CD4-positive, alpha-beta T cell treated with Interleukin-2 at 100 ng/mL for 4 hours (primary cell): ENCODE measurements around the gene BCAN.
A peak's percentile ranks its signal among the peaks of the same experiment; 100 is the strongest.

Source experiments
- DNase-seq: peaks from one replicate; pipeline ENCODE4 v3.0.0-alpha.2; 2020; ENCODE audit warnings: low spot score

Gene BCAN

DNA sequence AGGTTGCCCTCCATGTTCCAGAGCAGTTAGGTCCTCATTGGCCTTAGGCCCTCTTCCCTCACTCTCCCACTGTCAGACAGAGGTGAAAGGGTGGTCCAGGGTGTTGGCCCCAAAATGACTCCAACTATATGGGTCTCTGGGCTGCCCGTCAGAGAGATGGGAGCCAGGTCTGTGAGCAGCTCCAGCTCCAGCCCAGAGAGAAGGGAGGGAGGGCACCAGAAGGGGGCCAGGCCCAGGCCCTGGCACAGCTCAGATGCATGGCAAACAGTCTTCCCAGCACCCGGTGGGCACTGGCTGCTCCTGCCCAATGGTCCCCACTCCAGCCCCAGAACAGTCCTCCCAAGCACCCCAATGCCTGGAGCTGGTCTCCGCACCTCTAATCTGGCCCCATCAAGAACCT, 2.2 kb downstream of the BCAN start:
- DNase-seq: no peak

GRCh38 chr1:156644640-156645039, 2.7 kb downstream of the BCAN start:
- no peak for DNase-seq

DNA sequence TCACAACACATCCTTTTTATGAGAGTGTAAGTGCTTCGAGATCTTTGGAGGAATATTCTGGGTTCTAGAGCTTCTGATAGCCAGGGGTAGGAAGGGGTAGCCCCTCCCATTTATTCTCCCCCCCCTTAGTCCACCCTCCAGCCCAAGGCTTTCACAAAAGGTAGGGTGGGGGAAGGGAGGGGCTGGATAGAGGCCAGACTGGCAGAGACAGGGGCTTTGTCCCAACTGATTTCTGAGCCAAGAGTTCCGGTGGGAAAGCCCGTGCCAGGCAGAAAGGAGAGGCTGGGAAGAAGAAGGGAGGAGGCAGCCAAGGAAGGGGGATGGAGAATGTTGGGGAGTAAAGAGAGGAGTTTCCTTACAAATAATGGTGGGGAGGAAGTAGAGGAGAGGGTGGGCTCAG, 3.1 kb downstream of the BCAN start:
- no peak for DNase-seq

GRCh38 chr1:156645666-156646065, 3.7 kb downstream of the BCAN start:
- no peak for DNase-seq

DNA sequence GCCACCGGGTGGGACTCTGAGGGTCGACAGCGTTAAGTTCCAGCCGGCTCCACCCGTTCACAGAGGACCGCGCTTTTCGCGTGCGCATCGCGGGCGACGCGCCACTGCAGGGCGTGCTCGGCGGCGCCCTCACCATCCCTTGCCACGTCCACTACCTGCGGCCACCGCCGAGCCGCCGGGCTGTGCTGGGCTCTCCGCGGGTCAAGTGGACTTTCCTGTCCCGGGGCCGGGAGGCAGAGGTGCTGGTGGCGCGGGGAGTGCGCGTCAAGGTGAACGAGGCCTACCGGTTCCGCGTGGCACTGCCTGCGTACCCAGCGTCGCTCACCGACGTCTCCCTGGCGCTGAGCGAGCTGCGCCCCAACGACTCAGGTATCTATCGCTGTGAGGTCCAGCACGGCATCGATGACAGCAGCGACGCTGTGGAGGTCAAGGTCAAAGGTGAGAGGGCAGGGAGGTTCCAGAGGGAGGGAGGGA, 4.9 kb downstream of the BCAN start:
- DNase-seq: no peak

DNA sequence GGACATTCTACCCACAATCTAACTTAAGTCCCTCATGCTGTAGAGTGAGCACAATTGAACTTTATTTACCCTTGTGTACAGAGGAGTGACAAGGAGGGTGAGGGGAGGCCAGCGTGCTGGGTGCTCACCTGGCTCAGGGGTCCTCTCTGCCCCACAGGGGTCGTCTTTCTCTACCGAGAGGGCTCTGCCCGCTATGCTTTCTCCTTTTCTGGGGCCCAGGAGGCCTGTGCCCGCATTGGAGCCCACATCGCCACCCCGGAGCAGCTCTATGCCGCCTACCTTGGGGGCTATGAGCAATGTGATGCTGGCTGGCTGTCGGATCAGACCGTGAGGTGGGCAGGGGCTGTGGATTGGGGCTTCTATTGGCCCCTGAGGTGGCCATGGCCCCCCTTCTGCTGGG, 5.4 kb downstream of the BCAN start:
- no peak for DNase-seq

GRCh38 chr1:156648496-156648895, 6.6 kb downstream of the BCAN start:
- DNase-seq: no peak

DNA sequence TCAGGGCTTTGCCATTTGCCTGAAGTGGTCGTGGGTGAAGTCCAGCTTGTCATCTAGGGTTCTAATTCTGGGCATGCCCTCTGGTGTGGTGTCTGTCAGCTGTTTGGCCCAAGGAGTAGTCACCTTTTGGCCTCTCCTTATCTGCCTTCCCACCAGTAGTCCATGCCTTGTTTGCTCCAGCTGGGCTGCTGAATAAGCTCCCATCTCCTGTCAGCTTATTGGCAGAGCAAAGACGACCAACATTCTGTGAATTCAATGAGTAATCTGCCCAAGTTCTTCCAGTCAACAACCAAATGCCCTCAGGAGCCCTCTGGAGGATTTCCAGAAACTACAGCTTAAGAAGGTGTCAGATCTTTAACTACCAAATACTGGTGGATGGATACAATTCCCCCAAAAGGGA, 7.0 kb downstream of the BCAN start:
- DNase-seq: no peak

- no peak for DNase-seq
Observed at GRCh38 chr1:156652131-156652991, 10.4 kb downstream of the BCAN start.

DNA sequence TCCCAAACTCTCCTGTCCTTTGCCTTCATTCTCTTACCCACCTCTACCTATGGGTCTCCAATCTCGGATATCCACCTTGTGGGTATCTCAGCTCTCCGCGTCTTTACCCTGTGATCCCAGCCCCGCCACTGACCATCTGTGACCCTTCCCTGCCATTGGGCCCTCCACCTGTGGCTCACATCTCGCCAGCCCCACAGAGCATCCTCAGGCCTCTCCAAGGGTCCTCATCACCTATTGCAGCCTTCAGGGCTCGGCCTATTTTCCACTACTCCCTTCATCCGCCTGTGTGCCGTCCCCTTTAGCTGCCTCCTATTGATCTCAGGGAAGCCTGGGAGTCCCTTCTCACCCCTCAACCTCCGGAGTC, 11.1 kb downstream of the BCAN start:
- no peak for DNase-seq

- DNase-seq: no peak
Observed at GRCh38 chr1:156654700-156655099, 12.8 kb downstream of the BCAN start.

- DNase-seq: no peak
Observed at GRCh38 chr1:156655151-156655903, 13.4 kb downstream of the BCAN start.

GRCh38 chr1:156655904-156656516, 14.1 kb downstream of the BCAN start:
- no peak for DNase-seq

GRCh38 chr1:156656806-156657740, 15.2 kb downstream of the BCAN start:
- peak; percentile 72 for DNase-seq

- no peak for DNase-seq
Observed at GRCh38 chr1:156657741-156658319, 15.9 kb downstream of the BCAN start.

DNA sequence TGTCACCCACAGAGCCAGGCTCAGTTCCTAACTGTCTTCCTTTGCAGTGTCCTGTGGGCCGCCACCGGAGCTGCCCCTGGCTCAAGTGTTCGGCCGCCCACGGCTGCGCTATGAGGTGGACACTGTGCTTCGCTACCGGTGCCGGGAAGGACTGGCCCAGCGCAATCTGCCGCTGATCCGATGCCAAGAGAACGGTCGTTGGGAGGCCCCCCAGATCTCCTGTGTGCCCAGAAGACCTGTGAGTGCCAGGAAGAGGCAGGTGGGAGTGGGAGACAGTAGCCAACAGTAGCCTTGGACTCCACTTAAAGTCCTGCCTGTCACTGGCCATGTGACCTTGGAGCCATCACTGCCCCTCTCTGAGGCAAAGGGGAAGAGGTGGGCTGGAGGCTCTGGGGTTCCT, 16.6 kb downstream of the BCAN start:
- no peak for DNase-seq

GRCh38 chr1:156658945-156659574, 17.1 kb downstream of the BCAN start:
- no peak for DNase-seq

- DNase-seq: no peak
Observed at GRCh38 chr1:156659661-156659987, 17.7 kb downstream of the BCAN start.

- DNase-seq: peak; percentile 88
Observed at GRCh38 chr1:156659988-156660751, 18.3 kb downstream of the BCAN start.

GRCh38 chr1:156660752-156661112, 18.8 kb downstream of the BCAN start:
- no peak for DNase-seq
